ENCODE data around the gene PBX2.
"Not testable (repeated sequence)": the region's sequence is repeated elsewhere in the genome, so short reads cannot be mapped to it uniquely, and the experiment has no call there.

PBX2 gene

DNA sequence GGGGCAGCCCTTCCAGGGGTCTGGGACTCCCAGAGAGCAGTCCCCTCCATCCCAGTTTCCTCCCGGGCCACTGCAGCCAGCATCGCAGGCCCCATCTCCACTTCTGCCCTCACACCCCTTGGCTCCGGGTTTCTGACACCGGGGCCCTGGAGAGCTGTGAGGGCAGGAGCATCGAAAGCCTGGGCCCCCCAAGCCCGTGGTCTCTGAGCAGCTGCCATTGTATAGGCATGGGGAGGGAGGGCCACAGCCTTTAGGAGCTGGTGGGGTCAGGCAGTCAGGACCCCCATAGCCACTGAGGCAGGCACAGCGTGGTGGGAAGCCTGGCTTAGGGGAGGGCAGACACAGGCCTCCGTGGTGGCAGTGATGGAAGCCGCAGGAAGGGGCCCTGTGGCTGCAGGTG is 12.2 kb upstream of the PBX2 start:
- no peak for DNase-seq (ENCODE audit: low read depth)

DNA sequence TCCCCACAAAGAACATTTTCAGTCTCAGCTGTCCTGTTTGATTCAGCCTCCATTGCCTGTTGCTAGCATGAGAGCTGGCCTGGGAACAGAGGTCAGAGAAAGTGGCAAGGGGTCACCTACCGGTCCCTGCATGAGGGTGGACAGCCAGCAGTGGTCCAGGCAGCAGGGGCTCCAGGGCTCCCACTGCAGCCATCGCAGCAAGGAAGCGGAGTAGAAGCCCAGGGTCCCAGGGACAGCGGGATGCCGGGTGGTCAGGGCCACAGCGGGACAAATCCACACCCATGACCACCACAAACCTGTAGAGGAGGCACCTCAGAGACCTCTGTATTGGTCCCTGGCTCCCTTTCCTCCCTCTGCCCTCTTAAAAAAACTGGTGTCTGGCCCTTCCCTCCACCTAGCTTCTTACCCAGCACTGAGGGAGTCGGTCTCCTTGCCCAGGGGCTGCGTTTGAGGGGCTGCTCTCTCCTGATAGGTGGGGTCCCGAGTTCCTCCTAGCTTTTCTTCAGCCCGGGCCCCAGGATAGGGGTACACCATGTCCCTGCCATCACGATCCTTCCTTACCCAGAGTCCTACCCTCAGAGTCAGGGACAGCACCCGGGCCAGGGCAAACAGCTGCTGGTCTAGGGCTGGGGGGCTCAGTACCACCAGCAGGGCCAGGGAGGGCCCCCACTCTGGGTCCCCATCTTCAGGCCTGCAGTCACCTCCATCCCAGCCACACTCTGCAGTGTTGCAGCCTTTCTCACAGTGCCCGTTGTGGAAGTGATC is 10.9 kb upstream of the PBX2 start:
- no peak for DNase-seq (ENCODE audit: low read depth)

DNA sequence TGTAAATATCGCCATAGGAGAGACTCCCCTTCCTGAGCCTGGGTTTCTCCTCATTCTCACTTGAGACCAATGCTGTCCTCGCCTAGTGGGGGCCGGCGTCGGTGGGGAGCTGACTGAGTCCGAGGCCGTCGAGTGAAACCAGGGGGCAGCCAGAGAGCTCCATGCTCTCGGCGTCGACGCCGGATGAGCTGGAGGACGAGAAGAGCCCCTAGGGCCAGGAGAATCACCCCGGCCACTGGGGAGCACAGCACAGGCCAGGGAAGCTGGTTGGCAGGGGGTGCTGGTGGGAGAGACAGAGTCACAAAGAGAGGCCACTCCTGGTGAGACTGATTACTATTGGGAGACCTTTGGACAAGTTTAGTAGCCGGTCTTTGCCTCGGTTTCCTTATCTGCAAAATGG is 8.9 kb upstream of the PBX2 start:
- DNase-seq (ENCODE audit: low read depth), result no peak

DNA sequence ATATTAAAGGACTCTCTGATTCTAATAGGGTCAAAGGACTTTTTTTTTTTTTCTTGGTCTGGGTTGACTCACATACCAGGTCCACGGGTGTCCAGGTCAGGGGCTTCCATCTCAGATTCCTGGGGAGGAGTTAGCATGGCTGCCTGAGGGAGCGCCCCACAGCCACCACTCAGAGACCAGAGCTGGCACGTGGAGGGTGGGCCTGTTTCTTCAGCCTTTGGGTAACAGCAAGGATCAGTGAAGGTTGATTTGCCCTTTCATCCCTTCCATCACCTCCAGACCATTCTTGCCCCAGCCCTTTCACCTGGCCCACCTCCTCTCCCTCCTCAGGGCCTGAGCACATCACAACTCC is 8.3 kb upstream of the PBX2 start:
- DNase-seq (ENCODE audit: low read depth), result no peak

DNA sequence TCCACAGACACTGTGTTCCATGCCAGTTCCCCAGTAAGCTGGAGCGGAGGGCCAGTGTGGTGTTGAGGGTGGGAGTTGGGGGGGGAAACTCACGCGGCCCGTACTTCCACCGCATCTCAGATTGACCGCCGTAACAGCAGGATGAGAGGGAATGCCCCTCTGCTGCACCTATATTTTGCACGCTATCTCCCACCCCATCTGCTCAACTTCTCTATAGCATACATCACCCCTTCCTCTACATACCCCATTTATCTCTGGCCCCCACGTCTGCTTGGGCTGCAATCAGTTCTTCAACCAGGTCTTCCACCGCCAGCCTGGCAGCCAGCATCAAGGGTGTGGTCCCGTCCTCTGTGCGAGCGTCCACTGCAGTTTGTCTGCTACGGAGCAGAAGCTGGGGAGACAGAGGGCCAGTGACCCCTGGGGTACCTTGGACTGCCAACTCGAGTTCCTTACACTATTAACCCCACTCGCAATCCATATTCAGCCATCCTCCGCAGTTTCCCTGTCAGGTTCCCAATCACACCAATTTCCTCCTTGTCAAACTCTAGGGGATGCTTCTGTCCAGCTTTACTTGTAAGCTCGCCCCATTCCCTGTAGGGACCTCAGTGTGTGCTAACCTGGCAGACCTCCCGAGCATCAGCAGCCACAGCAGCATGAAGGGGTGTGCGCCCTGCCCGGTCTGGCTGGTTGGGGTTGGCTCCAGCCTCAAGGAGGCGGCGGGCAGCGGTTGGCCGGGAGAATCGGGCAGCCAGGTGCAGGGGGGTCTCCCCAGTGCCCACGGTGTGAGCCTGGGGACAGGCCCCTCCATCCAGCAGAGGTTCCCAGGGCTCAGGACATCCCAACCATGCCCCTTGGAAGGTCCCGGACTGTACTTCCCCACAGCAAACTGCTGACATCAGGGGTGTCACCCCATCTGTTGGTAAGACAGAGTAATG is 6.9 kb upstream of the PBX2 start:
- DNase-seq (ENCODE audit: low read depth), result peak; percentile 21

DNA sequence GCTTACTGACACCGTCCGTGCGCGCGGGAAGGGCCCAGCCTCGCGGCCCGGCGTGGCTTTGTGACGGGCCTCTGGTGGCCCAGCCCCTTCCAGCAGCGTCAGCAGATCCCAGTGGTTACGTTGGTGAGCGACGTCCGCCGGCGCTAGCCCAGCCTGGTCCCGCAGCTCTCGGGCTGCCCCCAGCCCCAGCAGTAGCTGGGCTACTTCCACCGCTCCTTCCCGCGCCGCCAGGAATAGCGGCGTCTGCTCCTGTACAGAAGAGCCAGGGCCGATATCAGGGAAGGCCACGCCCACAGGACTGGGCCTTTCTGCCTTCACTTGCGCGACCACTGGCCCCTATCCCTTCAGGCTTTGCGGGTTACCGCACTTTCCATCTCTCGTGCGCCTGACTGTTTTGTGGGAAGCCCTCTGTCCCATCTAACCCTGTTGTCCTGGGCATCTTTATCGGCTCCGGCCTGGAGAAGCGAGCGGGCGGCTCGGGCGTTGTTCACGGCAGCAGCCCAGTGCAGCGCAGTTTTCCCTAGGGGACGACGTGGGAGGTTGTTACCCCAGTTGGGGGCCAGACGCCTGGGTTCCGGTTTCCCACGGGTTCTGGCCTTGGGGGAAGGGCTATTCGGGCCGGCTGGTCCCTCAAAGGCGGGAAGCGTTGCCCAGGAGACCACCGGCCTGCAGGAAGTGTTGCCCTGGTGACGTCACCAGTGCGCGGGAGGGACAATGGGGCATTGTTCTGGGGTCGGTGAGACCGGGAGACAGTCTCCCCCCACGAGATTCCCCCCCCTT is 6.1 kb upstream of the PBX2 start:
- peak; percentile 74 for DNase-seq (ENCODE audit: low read depth)

DNA sequence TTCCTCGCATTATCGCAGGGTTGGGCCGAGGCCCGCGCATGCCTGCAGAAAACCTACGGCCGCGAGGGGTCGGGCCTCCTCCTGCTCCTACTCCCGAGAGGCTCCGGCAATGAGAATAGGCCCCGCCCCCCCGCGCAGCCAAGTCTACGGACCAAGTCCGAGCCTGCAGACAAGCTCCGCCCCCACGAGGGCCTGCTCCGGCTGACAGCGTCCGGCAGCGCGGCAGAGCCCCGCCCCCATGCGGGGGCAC is 5.6 kb upstream of the PBX2 start:
- peak; percentile 100 for DNase-seq (ENCODE audit: low read depth)

DNA sequence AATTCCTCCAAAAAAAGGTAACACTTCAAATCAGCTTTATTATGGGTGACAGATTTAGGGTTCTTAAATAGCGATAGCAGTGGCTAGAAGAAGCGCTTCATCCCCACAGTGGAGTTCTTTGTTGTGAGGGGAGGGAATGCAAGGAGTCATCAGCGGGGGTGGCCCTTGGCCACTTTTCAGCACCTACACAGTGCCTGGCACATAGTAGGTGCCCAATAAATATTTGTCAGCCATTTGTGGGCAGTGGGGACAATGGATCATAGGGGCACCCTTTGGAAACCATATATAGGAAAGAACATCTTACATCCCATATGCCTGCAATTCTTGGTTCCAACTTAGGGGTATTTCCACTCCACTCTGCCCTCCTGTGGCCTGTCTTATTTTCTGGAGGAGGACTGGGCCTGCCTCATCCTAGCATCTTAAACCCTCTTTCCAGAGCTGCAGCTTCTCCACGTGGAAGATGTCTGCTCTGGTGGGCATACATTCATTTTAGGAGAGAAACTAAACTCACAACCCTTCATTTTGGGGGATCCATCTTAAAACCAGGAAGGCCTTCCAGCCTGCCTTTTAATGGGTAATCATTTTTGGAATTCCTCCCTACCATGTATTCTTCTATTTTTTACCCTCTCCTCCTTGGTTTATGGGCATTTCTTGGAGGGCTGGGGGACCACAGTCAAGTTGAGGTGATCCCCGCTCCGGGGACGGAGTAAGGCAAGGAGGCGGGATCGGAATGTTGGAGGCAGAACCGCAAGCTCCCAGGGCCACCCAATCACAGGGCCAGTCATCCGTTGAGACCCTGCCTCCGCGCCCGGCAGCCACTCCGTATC is 5.0 kb upstream of the PBX2 start:
- peak; percentile 69 for DNase-seq (ENCODE audit: low read depth)

DNA sequence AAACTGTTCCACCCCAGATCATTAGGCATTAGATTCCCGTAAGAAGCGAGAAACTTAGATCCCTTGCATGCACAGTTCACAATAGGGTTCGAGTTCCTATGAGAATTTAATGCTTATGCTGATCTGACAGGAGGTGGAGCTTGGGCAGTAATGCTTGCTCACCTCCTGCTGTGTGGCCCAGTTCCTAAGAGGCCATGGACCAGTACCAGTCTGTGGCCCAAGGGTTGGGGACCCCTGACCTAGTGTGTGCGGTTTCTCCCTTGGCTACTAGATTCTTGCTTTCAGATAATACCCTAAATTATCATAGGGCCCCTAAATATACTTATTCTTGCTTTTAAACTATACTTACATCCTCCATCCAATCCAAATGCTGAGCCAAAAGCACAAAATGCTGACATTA is 4.4 kb upstream of the PBX2 start:
- DNase-seq (ENCODE audit: low read depth), result no peak

DNA sequence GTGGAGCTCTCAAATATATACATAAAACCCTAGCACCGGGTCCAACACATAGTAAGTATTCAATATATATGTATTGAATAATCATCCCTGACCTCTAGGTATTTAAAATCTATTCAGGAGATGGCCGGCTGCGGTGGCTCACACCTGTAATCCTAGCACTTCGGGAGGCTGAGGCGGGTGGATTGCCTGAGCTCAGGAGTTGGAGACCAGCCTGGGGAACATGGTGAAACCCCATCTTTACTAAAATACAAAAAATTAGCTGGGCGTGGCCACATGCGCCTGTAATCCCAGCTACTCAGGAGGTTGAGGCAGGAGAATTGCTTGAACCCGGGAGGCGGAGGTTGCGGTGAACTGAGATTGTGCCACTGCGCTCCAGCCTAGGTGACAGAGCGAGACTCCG is 3.1 kb upstream of the PBX2 start:
- not testable (repeated sequence) for DNase-seq (ENCODE audit: low read depth)

DNA sequence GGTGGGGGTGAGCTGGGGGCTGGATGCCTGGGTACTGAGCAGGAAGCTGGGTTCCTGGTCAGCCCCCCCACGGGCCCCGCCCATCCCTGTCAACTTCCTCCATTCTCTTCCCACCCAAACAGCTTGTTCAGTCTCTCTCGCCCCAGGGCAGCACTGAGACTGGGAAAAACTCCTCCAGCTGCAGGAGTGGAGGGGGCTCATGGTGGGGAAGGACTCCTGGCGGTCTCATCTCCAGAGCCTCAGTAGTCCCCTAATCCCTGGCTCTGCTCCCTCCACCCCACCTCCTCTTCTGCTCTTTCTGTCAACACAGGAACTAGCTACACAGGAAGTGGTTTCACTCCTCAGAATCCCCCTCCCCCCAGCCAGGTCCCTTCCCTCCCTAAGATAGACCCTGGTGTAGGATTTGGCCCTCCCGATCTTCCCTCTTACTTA is 2.6 kb upstream of the PBX2 start, which contains the start of gene GPSM3:
Gene GPSM3, minus strand, starts transcription at position 36 of the 432 bp plus-strand sequence. CDS start 130 bp downstream, outside the sequence.
- peak; percentile 50 for DNase-seq (ENCODE audit: low read depth)

DNA sequence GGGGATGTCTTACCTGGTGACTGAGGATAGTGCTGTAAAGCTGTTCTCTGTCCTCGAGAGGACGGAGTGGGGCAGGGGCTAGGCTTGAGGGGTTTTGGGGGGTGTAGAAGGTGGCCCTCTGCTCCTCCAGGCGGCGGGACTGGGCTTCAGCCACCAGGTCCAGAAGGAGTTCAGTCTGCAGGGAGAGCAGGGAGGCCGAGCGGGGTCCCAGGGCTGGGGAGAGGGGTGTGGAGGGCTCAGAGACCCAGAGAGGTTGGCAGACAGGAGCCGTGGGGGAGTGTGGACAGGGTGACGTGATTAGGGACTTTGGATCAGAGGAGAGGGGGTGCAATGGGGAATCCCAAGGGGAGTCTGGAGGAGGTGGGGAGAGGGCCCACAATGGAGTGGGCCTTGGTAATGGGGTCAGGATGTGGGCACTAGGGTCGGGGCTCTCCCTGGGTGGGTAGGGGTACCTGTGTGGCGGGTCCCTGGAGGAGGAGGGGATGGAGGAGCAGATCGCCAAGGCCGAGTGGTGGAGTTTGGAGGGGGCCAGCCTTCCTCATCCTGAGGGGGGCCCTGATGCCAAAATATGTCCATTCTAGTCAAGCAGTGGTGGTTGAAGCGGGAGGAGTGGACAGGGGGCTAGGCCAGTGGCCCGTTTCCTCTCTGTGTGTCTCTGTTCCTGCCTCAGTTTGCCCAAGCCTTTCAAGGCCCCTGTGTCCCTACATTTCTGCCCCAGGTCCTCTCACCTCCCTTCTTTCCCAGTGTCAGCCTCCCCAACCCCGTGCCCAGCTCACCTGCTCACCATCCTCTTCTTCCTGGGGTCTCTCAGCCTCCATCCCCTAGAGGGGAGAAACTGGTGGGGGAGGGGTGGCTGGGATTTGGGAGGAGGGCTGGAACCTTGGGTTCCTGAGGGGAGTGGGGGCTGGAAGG is 1.9 kb upstream of the PBX2 start:
- no peak for DNase-seq (ENCODE audit: low read depth)

DNA sequence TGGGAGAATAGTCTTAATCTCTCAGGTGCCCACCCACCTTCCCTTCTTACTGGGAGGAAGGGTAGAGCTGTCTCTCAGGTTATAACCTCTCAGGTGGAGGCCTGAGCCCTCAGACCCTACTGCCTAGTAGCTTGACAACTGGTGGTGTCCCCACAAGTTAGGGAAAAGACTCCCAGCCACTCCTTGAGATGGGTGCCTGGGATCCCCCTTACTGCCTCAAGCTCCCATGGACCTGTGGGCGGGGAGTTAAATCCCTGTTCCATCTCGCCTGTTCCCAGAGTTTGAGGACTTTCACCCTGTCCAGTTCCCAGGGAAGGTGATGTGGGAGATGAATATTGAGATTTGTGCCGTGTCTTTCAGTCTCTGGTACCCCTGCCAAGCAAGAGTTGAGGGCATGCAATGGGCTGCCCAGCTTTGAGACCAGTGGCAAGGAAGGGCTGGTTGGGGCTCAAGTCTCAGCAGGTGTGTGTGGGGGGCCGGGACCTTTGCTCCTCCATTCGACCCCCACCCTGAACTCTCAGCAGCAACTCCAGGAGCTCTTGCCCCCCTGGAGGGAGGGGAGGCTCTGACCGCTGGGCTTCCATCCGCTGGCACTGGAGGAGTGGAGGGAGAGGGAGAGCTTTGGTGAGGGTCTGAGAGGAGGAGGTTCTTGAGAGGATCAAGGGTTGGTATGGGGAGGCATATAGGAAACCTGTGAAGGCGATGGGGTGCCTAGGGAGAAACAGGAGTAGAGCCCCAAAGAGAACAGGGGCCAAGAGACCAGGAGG is 1.1 kb upstream of the PBX2 start:
- DNase-seq (ENCODE audit: low read depth), result no peak

DNA sequence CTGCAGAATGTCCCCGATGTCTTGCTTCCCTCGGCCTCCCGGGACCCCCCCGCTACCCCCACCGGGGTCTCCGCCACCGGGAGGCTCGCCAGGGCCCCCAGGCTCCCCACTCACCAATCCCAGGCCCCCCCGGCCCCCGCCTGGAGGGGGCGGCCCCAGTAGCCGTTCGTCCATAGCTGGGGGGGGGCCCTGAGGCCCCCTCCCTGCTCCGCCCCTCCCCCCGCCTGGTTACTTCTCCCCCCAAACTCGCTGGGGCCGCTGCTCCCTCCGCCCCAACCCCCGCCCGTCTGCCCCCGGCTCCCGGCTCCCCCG is 304 bp downstream of the PBX2 start:
- DNase-seq (ENCODE audit: low read depth), result no peak

DNA sequence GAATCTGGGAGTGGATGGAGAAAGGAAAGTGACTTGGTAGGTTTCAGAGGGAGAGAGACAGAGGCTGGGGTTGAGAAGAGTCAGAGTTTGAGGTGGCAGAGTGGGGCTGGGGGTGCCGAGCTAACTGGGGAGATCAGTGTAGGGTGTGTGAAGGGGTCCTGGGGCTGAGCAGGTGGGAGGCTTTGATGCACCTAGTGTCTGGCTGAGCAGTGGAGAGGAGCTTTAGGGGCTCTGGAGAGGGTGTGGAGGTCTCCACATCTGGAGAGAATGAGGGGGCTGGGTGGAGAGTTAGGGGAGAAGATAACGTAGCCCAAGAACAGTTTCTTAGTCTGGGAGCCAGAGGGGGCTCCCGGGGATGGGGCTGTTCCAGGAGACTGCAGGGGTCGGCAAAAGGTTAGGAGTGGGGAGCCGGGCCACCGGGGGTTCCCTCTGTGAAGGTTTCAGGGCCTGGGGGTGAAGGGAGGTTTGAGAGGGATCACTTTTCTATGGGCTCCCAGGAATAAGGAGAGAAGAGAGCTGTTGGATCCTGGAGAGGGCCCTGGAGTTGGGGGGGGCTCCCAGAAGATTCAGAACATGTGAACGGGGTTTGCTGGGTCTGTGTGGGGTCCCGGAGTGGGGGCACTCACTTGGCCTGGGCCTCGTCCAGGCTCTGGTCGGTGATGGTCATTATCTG is 797 bp downstream of the PBX2 start:
- DNase-seq (ENCODE audit: low read depth), result no peak

DNA sequence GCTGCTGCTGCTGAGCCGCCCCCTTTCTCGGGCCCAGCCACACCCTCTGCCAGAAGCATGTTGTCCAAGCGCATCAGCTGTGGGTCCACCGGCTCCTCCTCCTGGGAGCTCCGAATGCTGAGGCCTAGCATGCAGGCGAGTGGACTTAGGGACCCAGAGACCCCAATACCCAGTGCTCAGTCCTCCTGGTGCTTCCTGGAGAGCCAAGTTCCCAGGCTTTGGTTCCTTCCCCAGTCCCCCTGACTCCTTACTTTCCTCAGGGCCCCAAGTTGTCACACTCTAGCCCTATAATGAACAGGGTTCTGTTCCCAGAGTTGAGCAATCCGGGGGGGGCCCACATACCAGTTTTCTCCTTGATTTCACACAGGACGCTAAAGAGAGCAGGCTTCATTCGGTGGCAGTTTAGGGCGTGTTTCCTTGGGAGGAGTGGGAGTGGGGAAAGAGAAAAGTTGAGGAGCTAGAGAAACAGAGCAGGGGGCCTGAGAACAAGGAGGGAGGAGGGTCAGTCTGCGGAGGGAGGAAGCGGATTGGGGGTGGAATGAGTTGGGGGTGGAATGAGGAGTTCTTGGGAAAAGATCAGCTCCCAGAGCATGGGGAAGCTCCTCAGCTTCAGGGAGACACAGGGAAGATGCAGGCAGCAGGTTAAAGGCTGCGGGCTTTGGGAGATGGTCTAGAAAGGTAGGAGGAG is 1.5 kb downstream of the PBX2 start:
- peak; percentile 49 for DNase-seq (ENCODE audit: low read depth)

DNA sequence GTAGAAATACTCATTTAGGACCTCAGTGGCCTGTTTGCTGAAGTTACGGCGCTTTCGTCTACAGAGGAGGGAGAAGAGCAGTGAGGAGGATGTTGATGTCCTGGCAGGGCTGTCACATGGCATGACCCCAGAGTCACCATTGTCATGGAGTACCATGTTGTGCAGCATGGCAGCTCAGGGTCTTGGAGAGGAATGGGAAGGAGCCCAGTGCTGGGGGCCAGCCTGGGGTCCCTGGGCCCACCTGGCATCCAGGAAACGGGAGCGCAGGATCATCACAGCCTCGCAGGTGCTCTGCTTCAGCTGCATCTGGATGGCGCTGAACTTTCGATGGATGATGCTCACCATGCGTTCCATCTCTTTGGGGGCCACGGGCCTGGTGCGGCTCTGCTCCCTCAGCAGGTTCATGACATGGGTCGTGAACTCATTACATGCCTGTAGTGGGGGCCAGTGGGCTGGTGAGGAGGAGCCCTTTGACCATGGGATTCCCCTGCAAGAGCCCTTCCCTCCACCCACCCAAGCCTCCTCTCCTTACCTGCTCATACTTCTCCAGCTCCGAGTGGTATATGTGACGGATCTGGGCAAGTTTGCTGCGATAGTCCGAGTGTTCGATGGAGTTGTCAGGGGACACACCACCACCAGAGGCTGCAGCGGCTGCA is 2.1 kb downstream of the PBX2 start:
- DNase-seq (ENCODE audit: low read depth), result not testable (repeated sequence)

DNA sequence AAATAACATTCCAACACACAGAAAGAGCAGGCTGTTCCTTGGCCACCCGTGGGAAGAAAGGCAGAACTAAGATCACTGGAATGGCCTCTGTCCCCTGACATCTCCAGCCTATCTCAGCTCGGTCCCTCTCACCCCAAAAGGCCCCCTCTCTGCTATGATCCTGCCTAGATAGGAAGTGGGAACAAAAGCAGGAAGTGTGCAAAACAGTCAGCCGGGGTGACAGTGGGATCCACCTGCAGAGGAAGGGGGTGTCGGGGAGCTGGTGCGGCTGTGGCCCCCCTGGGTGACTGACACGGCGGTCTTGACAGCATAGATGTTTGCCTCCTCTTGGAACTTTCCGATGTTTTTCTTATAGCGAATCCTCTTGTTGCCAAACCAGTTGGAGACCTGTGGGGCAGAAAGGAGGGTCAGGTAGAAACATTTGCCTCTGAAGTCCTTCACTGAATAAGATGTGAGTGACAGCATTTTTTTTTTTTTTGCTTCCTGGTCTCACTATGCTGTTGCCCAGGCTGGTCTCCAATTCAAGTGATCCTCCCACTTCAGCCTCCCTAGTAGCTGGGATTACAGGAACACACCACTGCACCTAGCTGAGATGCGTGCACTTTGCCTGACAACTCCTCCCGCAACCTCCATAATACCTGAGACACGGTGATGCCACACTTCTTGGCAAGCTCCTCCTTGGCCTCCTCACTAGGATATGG is 2.8 kb downstream of the PBX2 start:
- DNase-seq (ENCODE audit: low read depth), result no peak

Measured in iris pigment epithelial cell (primary cell).